ENCODE results near the gene FBXW4. TPM values are rescaled to one million over a fixed set of nuclear protein-coding genes. Genes with fewer than 3 reads are reported as not detected.

The FBXW4 gene
- total and polyA plus RNA-seq, 7 experiments from 2014 or later: 6.1 to 105 (median 73.2) TPM

GRCh38 chr10:101669181-101669580, 25.8 kb downstream of the FBXW4 start:
- Mint-ChIP-seq H3K4me1 (peaks cover 8 to 18% (median 9%) of the 10 kb centered on the region in 7 donors), H3K4me3 (no peak overlapping the region), H3K9me3 (no peaks in the 10 kb centered on the region), H3K36me3 (peaks cover 11 to 67% (median 46%) of the 10 kb centered on the region in 5 donors), H3K27me3 (no peaks in the 10 kb centered on the region), H3K27ac (no peak overlapping the region)
- Histone ChIP-seq H3K4me1 (ENCODE audit: control insufficient read depth in 2 of 2, insufficient read depth in 2 of 2, low read length in 2 of 2) (no peaks in the 10 kb centered on the region), H3K36me3 (ENCODE audit: control insufficient read depth in 2 of 3, insufficient read depth in 3 of 3, low read length in 3 of 3) (peaks cover 24 to 86% (median 33%) of the 10 kb centered on the region in 3 experiments), H3K9me3 (ENCODE audit: control insufficient read depth in 2 of 3, low read length in 3 of 3) (no peaks in the 10 kb centered on the region), H3K4me3 (ENCODE audit: low read length) (no peak overlapping the region), H3K27me3 (ENCODE audit: control insufficient read depth in 2 of 2, insufficient read depth in 2 of 2, low read length in 2 of 2) (no peaks in the 10 kb centered on the region), H3K27ac (ENCODE audit: low read depth, low read length) (no peak overlapping the region)
- CTCF ChIA-PET: no interaction called here
- DNase-seq (no peak), ATAC-seq (no peak)
- intact Hi-C loops (cut with micrococcal nuclease): no loop called here
- POLR2A ChIA-PET: no interaction called here

DNA sequence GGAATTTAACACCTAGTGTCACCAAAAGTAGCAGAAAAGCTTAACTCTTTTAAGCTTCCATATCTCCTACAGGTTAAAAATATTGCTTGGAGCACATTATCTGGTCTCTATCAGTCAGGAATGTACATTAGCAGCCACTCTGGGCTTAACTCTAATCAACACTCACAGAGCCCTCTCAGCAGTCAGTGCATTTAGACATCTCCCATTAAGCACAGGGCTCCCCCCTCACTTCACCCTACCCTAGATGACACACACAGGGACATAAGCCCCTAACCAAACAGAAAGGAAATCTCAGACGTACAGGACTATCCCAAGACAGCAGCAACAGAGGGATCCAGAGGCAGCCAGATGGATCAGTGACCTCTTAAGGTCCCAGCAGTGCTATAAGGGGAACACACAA, 26.4 kb downstream of the FBXW4 start:
- Histone ChIP-seq H3K27me3 (ENCODE audit: control insufficient read depth in 2 of 2, insufficient read depth in 2 of 2, low read length in 2 of 2) (no peaks in the 10 kb centered on the region), H3K27ac (ENCODE audit: low read depth, low read length) (no peak overlapping the region), H3K9me3 (ENCODE audit: control insufficient read depth in 2 of 3, low read length in 3 of 3) (no peaks in the 10 kb centered on the region), H3K36me3 (ENCODE audit: control insufficient read depth in 2 of 3, insufficient read depth in 3 of 3, low read length in 3 of 3) (peaks cover 26 to 90% (median 38%) of the 10 kb centered on the region in 3 experiments), H3K4me3 (ENCODE audit: low read length) (no peak overlapping the region), H3K4me1 (ENCODE audit: control insufficient read depth in 2 of 2, insufficient read depth in 2 of 2, low read length in 2 of 2) (no peaks in the 10 kb centered on the region)
- H3K27me3 Mint-ChIP-seq: no peaks in the 10 kb centered on the region
- ChIA-PET POLR2A (no interaction called here), CTCF (no interaction called here)
- no peaks in the 10 kb centered on the region for H3K9me3 Mint-ChIP-seq
- no peak for DNase-seq
- intact Hi-C loops (cut with micrococcal nuclease): no loop called here
- H3K27ac Mint-ChIP-seq: no peak overlapping the region
- ATAC-seq: no peak
- no peak overlapping the region for H3K4me3 Mint-ChIP-seq
- peaks cover 8 to 22% (median 11%) of the 10 kb centered on the region in 7 donors for H3K4me1 Mint-ChIP-seq
- peaks cover 11 to 70% (median 49%) of the 10 kb centered on the region in 5 donors for H3K36me3 Mint-ChIP-seq

GRCh38 chr10:101666083-101666482, 28.9 kb downstream of the FBXW4 start:
- ATAC-seq: no peak
- CTCF ChIA-PET: no interaction called here
- intact Hi-C loops (cut with micrococcal nuclease): no loop called here

GRCh38 chr10:101663097-101663496, 31.9 kb downstream of the FBXW4 start:
- Histone ChIP-seq H3K4me1 (ENCODE audit: control insufficient read depth in 2 of 2, insufficient read depth in 2 of 2, low read length in 2 of 2) (no peaks in the 10 kb centered on the region), H3K9me3 (ENCODE audit: control insufficient read depth in 2 of 3, low read length in 3 of 3) (no peaks in the 10 kb centered on the region), H3K4me3 (ENCODE audit: low read length) (no peak overlapping the region), H3K27ac (ENCODE audit: low read depth, low read length) (no peak overlapping the region), H3K36me3 (ENCODE audit: control insufficient read depth in 2 of 3, insufficient read depth in 3 of 3, low read length in 3 of 3) (peaks cover 15 to 90% (median 29%) of the 10 kb centered on the region in 3 experiments), H3K27me3 (ENCODE audit: control insufficient read depth in 2 of 2, insufficient read depth in 2 of 2, low read length in 2 of 2) (no peaks in the 10 kb centered on the region)
- Mint-ChIP-seq H3K27me3 (no peaks in the 10 kb centered on the region), H3K9me3 (no peaks in the 10 kb centered on the region), H3K4me3 (no peak overlapping the region), H3K4me1 (peaks cover 0 to 22% (median 17%) of the 10 kb centered on the region in 7 donors), H3K27ac (peak overlapping the region in 1 of 9 donors; percentile 23), H3K36me3 (peaks cover 7 to 69% (median 34%) of the 10 kb centered on the region in 5 donors)
- no peak for ATAC-seq
- DNase-seq: no peak
- CTCF ChIA-PET: no interaction called here
- POLR2A ChIA-PET: interaction anchor here (0.6 kb wide), 1 partner anchor 1182 kb away, joined by 4 read pairs; no protein-coding TSS in a partner anchor
- intact Hi-C loops (cut with micrococcal nuclease): no loop called here

More at GRCh38 chr10:101666083-101666482, 28.9 kb downstream of the FBXW4 start:
- H3K4me3 Mint-ChIP-seq: no peak overlapping the region
- peaks cover 9 to 66% (median 42%) of the 10 kb centered on the region in 5 donors for H3K36me3 Mint-ChIP-seq
- DNase-seq: no peak
- peaks cover 28 to 91% (median 36%) of the 10 kb centered on the region in 3 experiments for H3K36me3 ChIP-seq (ENCODE audit: control insufficient read depth in 2 of 3, insufficient read depth in 3 of 3, low read length in 3 of 3)
- H3K27me3 ChIP-seq (ENCODE audit: control insufficient read depth in 2 of 2, insufficient read depth in 2 of 2, low read length in 2 of 2): no peaks in the 10 kb centered on the region
- H3K4me3 ChIP-seq (ENCODE audit: low read length): no peak overlapping the region
- peaks cover 3 to 30% (median 16%) of the 10 kb centered on the region in 7 donors for H3K4me1 Mint-ChIP-seq
- H3K4me1 ChIP-seq (ENCODE audit: control insufficient read depth in 2 of 2, insufficient read depth in 2 of 2, low read length in 2 of 2): no peaks in the 10 kb centered on the region
- H3K9me3 ChIP-seq (ENCODE audit: control insufficient read depth in 2 of 3, low read length in 3 of 3): no peaks in the 10 kb centered on the region
- H3K27ac ChIP-seq (ENCODE audit: low read depth, low read length): no peak overlapping the region
- H3K27me3 Mint-ChIP-seq: no peaks in the 10 kb centered on the region
- H3K9me3 Mint-ChIP-seq: no peaks in the 10 kb centered on the region
- no peak overlapping the region for H3K27ac Mint-ChIP-seq
- POLR2A ChIA-PET: interaction anchor here (0.6 kb wide), 1 partner anchor 245 kb away, joined by 6 read pairs; no protein-coding TSS in a partner anchor

DNA sequence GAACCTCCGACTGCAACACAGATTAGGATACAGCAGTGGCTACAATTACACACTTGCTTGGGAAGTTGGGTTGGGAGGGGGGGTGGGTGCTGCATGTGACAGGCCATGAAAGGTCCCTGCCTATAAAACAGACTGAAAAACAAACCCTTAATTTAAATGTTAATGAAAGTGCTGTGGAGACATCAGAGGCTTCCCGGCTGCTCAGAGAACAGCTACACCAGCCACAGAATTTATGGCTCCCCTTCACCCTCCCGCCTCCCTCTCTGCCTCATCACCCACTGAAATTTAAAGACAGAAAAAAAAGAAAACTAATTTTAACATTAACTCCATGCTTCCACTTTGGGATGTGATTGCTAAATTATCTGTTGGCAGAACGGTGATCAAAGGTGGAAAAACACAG, 34.7 kb downstream of the FBXW4 start:
- H3K4me3 ChIP-seq (ENCODE audit: low read length): no peak overlapping the region
- H3K4me3 Mint-ChIP-seq: no peak overlapping the region
- H3K27ac Mint-ChIP-seq: peak overlapping the region in 1 of 9 donors; percentile 15
- no peaks in the 10 kb centered on the region for H3K27me3 Mint-ChIP-seq
- peaks cover 4 to 77% (median 39%) of the 10 kb centered on the region in 5 donors for H3K36me3 Mint-ChIP-seq
- intact Hi-C loops (cut with micrococcal nuclease): no loop called here
- ChIA-PET CTCF (no interaction called here), POLR2A (no interaction called here)
- no peaks in the 10 kb centered on the region for H3K4me1 ChIP-seq (ENCODE audit: control insufficient read depth in 2 of 2, insufficient read depth in 2 of 2, low read length in 2 of 2)
- peaks cover 13 to 92% (median 28%) of the 10 kb centered on the region in 3 experiments for H3K36me3 ChIP-seq (ENCODE audit: control insufficient read depth in 2 of 3, insufficient read depth in 3 of 3, low read length in 3 of 3)
- no peaks in the 10 kb centered on the region for H3K9me3 Mint-ChIP-seq
- H3K27ac ChIP-seq (ENCODE audit: low read depth, low read length): no peak overlapping the region
- H3K27me3 ChIP-seq (ENCODE audit: control insufficient read depth in 2 of 2, insufficient read depth in 2 of 2, low read length in 2 of 2): no peaks in the 10 kb centered on the region
- no peaks in the 10 kb centered on the region for H3K9me3 ChIP-seq (ENCODE audit: control insufficient read depth in 2 of 3, low read length in 3 of 3)
- H3K4me1 Mint-ChIP-seq: peaks cover 0 to 27% (median 20%) of the 10 kb centered on the region in 7 donors
- no peak for ATAC-seq
- DNase-seq: no peak

DNA sequence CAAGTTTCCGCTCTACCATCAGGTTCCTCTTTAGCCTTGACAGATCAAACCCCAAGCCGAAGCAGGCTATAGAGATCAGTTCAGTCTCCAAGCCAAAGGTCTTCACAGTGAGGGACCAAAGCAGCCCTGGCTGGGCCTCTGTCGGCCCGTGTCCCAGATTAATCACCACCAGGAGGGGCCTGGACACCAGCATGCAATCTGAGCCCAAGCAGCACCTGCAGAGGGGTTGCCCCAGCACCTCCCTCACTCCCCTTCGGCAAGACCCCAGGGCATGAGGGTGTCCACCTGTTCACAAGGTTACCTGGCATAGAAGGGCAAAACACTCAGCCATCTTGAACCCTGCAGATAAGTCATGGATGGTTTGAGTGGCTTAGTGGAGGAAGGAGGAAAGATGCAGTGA, 36.0 kb downstream of the FBXW4 start:
- ATAC-seq: no peak

DNA sequence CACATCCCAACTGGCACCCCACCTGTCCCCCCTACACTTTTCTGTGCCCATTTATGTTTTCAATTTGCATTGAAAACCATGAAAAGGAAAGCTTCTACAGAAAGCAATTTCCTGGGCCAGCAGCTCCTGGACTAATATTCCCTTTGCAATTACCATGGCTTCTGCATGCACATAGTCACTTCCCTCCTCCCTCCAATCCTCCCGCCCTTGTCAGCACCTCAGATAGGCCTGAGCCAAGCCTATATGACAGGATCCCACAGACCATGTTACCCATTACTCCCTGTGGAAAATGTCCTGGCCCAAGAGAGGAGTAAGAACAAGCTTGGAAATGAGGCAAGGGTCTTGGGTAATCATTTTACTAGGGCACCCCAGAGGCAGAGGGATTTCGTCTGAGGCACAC, 38.1 kb downstream of the FBXW4 start:
- H3K27ac ChIP-seq (ENCODE audit: low read depth, low read length): no peak overlapping the region
- H3K9me3 ChIP-seq (ENCODE audit: control insufficient read depth in 2 of 3, low read length in 3 of 3): no peaks in the 10 kb centered on the region
- ATAC-seq (no peak), DNase-seq (no peak)
- no peaks in the 10 kb centered on the region for H3K4me1 ChIP-seq (ENCODE audit: control insufficient read depth in 2 of 2, insufficient read depth in 2 of 2, low read length in 2 of 2)
- H3K9me3 Mint-ChIP-seq: no peaks in the 10 kb centered on the region
- H3K27me3 ChIP-seq (ENCODE audit: control insufficient read depth in 2 of 2, insufficient read depth in 2 of 2, low read length in 2 of 2): no peaks in the 10 kb centered on the region
- ChIA-PET POLR2A (interaction anchor here (0.5 to 0.6 kb wide), 2 partner anchors 26 to 329 kb away, joined by 3 to 6 read pairs; no protein-coding TSS in a partner anchor), CTCF (interaction anchor here (0.6 kb wide), 1 partner anchor 643 kb away, joined by 4 read pairs; no protein-coding TSS in a partner anchor)
- H3K4me1 Mint-ChIP-seq: peaks cover 0 to 15% (median 9%) of the 10 kb centered on the region in 7 donors
- no peak overlapping the region for H3K4me3 Mint-ChIP-seq
- peaks cover 4 to 53% (median 23%) of the 10 kb centered on the region in 5 donors for H3K36me3 Mint-ChIP-seq
- intact Hi-C loops (cut with micrococcal nuclease): no loop called here
- H3K27ac Mint-ChIP-seq: no peak overlapping the region
- no peak overlapping the region for H3K4me3 ChIP-seq (ENCODE audit: low read length)
- peaks cover 3 to 82% (median 27%) of the 10 kb centered on the region in 3 experiments for H3K36me3 ChIP-seq (ENCODE audit: control insufficient read depth in 2 of 3, insufficient read depth in 3 of 3, low read length in 3 of 3)
- no peaks in the 10 kb centered on the region for H3K27me3 Mint-ChIP-seq

More for the DNA sequence above, 36.0 kb downstream of the FBXW4 start:
- ChIA-PET POLR2A (interaction anchor here (1.0 kb wide), 1 partner anchor 10 kb away, joined by 3 read pairs; no protein-coding TSS in a partner anchor), CTCF (no interaction called here)
- DNase-seq: no peak
- Histone ChIP-seq H3K27ac (ENCODE audit: low read depth, low read length) (no peak overlapping the region), H3K4me1 (ENCODE audit: control insufficient read depth in 2 of 2, insufficient read depth in 2 of 2, low read length in 2 of 2) (no peaks in the 10 kb centered on the region), H3K4me3 (ENCODE audit: low read length) (no peak overlapping the region), H3K36me3 (ENCODE audit: control insufficient read depth in 2 of 3, insufficient read depth in 3 of 3, low read length in 3 of 3) (peaks cover 13 to 86% (median 27%) of the 10 kb centered on the region in 3 experiments), H3K27me3 (ENCODE audit: control insufficient read depth in 2 of 2, insufficient read depth in 2 of 2, low read length in 2 of 2) (no peaks in the 10 kb centered on the region), H3K9me3 (ENCODE audit: control insufficient read depth in 2 of 3, low read length in 3 of 3) (no peaks in the 10 kb centered on the region)
- peaks cover 0 to 23% (median 19%) of the 10 kb centered on the region in 7 donors for H3K4me1 Mint-ChIP-seq
- H3K36me3 Mint-ChIP-seq: peaks cover 4 to 70% (median 39%) of the 10 kb centered on the region in 5 donors
- intact Hi-C loops (cut with micrococcal nuclease): no loop called here
- H3K9me3 Mint-ChIP-seq: no peaks in the 10 kb centered on the region
- H3K27me3 Mint-ChIP-seq: no peaks in the 10 kb centered on the region
- H3K27ac Mint-ChIP-seq: no peak overlapping the region
- no peak overlapping the region for H3K4me3 Mint-ChIP-seq
